Activated T-cell treated with anti-CD3 and anti-CD28 coated beads, Interleukin-2, amount 50 U/mL, for 24 hours (primary cell): ENCODE data around the gene NISCH.

ENCODE experiments used
- DNase-seq: peaks from one replicate; pipeline ENCODE4 v3.0.0-alpha.2; 2020
- H3K27ac Mint-ChIP-seq: 2 replicates; pipeline ENCODE4 v1.8.0; 2020; ENCODE audit warnings: mild to moderate bottlenecking, mixed read lengths
- H3K27me3 Mint-ChIP-seq: 2 replicates; pipeline ENCODE4 v1.8.0; 2020; ENCODE audit warnings: mixed read lengths
- H3K36me3 Mint-ChIP-seq: 2 replicates; pipeline ENCODE4 v1.8.0; 2020; ENCODE audit warnings: low read depth, mixed read lengths
- H3K4me1 Mint-ChIP-seq: 2 replicates; pipeline ENCODE4 v1.8.0; 2020; ENCODE audit warnings: low read depth, mixed read lengths
- H3K4me3 Mint-ChIP-seq: 2 replicates; pipeline ENCODE4 v1.8.0; 2020; ENCODE audit warnings: mild to moderate bottlenecking, moderate library complexity, mixed read lengths
- H3K9me3 Mint-ChIP-seq: 2 replicates; pipeline ENCODE4 v1.8.0; 2020; ENCODE audit warnings: mixed read lengths

NISCH gene

GRCh38 chr3:52494886-52495495, 39.6 kb downstream of the NISCH start, which contains the start of gene STAB1:
Gene STAB1, plus strand, starts transcription at chr3:52495338. Its CDS starts 76 bp downstream, at chr3:52495414.
- H3K27ac Mint-ChIP-seq = no peak within 1 kb of the TSS
- H3K9me3 Mint-ChIP-seq = no peaks in the 10 kb centered on the region

GRCh38 chr3:52495777-52496602, 40.6 kb downstream of the NISCH start:
- Mint-ChIP-seq H3K4me1 (no peaks in the 10 kb centered on the region), H3K36me3 (peaks cover 22% of the 10 kb centered on the region), H3K9me3 (no peaks in the 10 kb centered on the region), H3K27me3 (no peaks in the 10 kb centered on the region), H3K4me3 (no peak overlapping the region), H3K27ac (no peak overlapping the region)
- no peak for DNase-seq

More at GRCh38 chr3:52494886-52495495, 39.6 kb downstream of the NISCH start, which contains the start of gene STAB1:
- DNase-seq = no peak
- H3K27me3 Mint-ChIP-seq = no peaks in the 10 kb centered on the region
- H3K4me3 Mint-ChIP-seq = no peak within 1 kb of the TSS
- peaks cover 32% of the 10 kb centered on the region for H3K36me3 Mint-ChIP-seq
- no peaks in the 10 kb centered on the region for H3K4me1 Mint-ChIP-seq

- no peak for DNase-seq
- Mint-ChIP-seq H3K27me3 (no peaks in the 10 kb centered on the region), H3K4me1 (no peaks in the 10 kb centered on the region), H3K36me3 (no peaks in the 10 kb centered on the region), H3K4me3 (no peak overlapping the region), H3K27ac (no peak overlapping the region), H3K9me3 (no peaks in the 10 kb centered on the region)
These were observed 43.0 kb downstream of the NISCH start for GRCh38 chr3:52498137-52499054.

- DNase-seq = no peak
- Mint-ChIP-seq H3K27me3 (no peaks in the 10 kb centered on the region), H3K27ac (no peak overlapping the region), H3K36me3 (no peaks in the 10 kb centered on the region), H3K4me3 (no peak overlapping the region), H3K9me3 (no peaks in the 10 kb centered on the region), H3K4me1 (no peaks in the 10 kb centered on the region)
These were observed 45.6 kb downstream of the NISCH start for GRCh38 chr3:52501046-52501445.

- Mint-ChIP-seq H3K9me3 (no peaks in the 10 kb centered on the region), H3K27ac (no peak overlapping the region), H3K27me3 (no peaks in the 10 kb centered on the region), H3K4me1 (no peaks in the 10 kb centered on the region), H3K4me3 (no peak overlapping the region), H3K36me3 (no peaks in the 10 kb centered on the region)
- no peak for DNase-seq
These were observed 46.6 kb downstream of the NISCH start for GRCh38 chr3:52502001-52502400.

GRCh38 chr3:52502808-52503350, 47.5 kb downstream of the NISCH start:
- Mint-ChIP-seq H3K9me3 (no peaks in the 10 kb centered on the region), H3K4me3 (no peak overlapping the region), H3K27me3 (no peaks in the 10 kb centered on the region), H3K4me1 (no peaks in the 10 kb centered on the region), H3K36me3 (no peaks in the 10 kb centered on the region), H3K27ac (no peak overlapping the region)
- DNase-seq = no peak

- H3K4me1 Mint-ChIP-seq = no peaks in the 10 kb centered on the region
- no peaks in the 10 kb centered on the region for H3K36me3 Mint-ChIP-seq
- H3K27ac Mint-ChIP-seq = no peak overlapping the region
- H3K27me3 Mint-ChIP-seq = no peaks in the 10 kb centered on the region
- DNase-seq = no peak
- H3K9me3 Mint-ChIP-seq = no peaks in the 10 kb centered on the region
- no peak overlapping the region for H3K4me3 Mint-ChIP-seq
These were observed 48.5 kb downstream of the NISCH start for GRCh38 chr3:52503788-52504424.

- no peak for DNase-seq
- no peak overlapping the region for H3K27ac Mint-ChIP-seq
- no peak overlapping the region for H3K4me3 Mint-ChIP-seq
- no peaks in the 10 kb centered on the region for H3K4me1 Mint-ChIP-seq
- H3K9me3 Mint-ChIP-seq = no peaks in the 10 kb centered on the region
- H3K27me3 Mint-ChIP-seq = no peaks in the 10 kb centered on the region
- H3K36me3 Mint-ChIP-seq = no peaks in the 10 kb centered on the region
These were observed 49.6 kb downstream of the NISCH start for GRCh38 chr3:52504977-52505376.

- no peaks in the 10 kb centered on the region for H3K36me3 Mint-ChIP-seq
- H3K4me1 Mint-ChIP-seq = no peaks in the 10 kb centered on the region
- H3K27me3 Mint-ChIP-seq = no peaks in the 10 kb centered on the region
- H3K27ac Mint-ChIP-seq = no peak overlapping the region
- no peak overlapping the region for H3K4me3 Mint-ChIP-seq
- no peaks in the 10 kb centered on the region for H3K9me3 Mint-ChIP-seq
- DNase-seq = no peak
These were observed 51.0 kb downstream of the NISCH start for GRCh38 chr3:52506266-52506966.

GRCh38 chr3:52507359-52507758, 52.0 kb downstream of the NISCH start:
- H3K9me3 Mint-ChIP-seq = no peaks in the 10 kb centered on the region
- H3K4me1 Mint-ChIP-seq = no peaks in the 10 kb centered on the region
- H3K27ac Mint-ChIP-seq = no peak overlapping the region
- no peak for DNase-seq
- no peak overlapping the region for H3K4me3 Mint-ChIP-seq
- H3K36me3 Mint-ChIP-seq = no peaks in the 10 kb centered on the region
- H3K27me3 Mint-ChIP-seq = no peaks in the 10 kb centered on the region

- Mint-ChIP-seq H3K36me3 (no peaks in the 10 kb centered on the region), H3K27ac (no peak overlapping the region), H3K9me3 (no peaks in the 10 kb centered on the region)
These were observed 54.4 kb downstream of the NISCH start for GRCh38 chr3:52509753-52510328.

GRCh38 chr3:52511509-52511908, 56.1 kb downstream of the NISCH start:
- H3K27ac Mint-ChIP-seq = no peak overlapping the region

More at GRCh38 chr3:52509753-52510328, 54.4 kb downstream of the NISCH start:
- no peaks in the 10 kb centered on the region for H3K27me3 Mint-ChIP-seq
- DNase-seq = no peak
- H3K4me3 Mint-ChIP-seq = no peak overlapping the region
- H3K4me1 Mint-ChIP-seq = no peaks in the 10 kb centered on the region

GRCh38 chr3:52512105-52512504, 56.7 kb downstream of the NISCH start:
- Mint-ChIP-seq H3K4me1 (no peaks in the 10 kb centered on the region), H3K9me3 (no peaks in the 10 kb centered on the region), H3K36me3 (no peaks in the 10 kb centered on the region), H3K4me3 (no peak overlapping the region), H3K27ac (no peak overlapping the region), H3K27me3 (no peaks in the 10 kb centered on the region)
- no peak for DNase-seq

More at GRCh38 chr3:52511509-52511908, 56.1 kb downstream of the NISCH start:
- no peaks in the 10 kb centered on the region for H3K36me3 Mint-ChIP-seq
- H3K4me1 Mint-ChIP-seq = no peaks in the 10 kb centered on the region
- H3K4me3 Mint-ChIP-seq = no peak overlapping the region
- no peaks in the 10 kb centered on the region for H3K27me3 Mint-ChIP-seq
- no peak for DNase-seq
- no peaks in the 10 kb centered on the region for H3K9me3 Mint-ChIP-seq
